Raji (cell line): ENCODE data around the gene COL5A2.

Source experiments
- POLR2A ChIP-seq: IDR thresholded peaks from 2 replicates; pipeline ENCODE4 v1.6.1; 2011; ENCODE audit warnings: low read depth, low read length, control low read depth; ENCODE audit not compliant: insufficient read depth

The COL5A2 gene

GRCh38 chr2:189016311-189016861, 163.2 kb downstream of the COL5A2 start:
- no peak for TF ChIP-seq POLR2A

GRCh38 chr2:189015359-189015758, 164.2 kb downstream of the COL5A2 start:
- TF ChIP-seq POLR2A = no peak

- TF ChIP-seq POLR2A = no peak
These were observed 165.0 kb downstream of the COL5A2 start for GRCh38 chr2:189014449-189015138.

GRCh38 chr2:189013671-189014448, 165.7 kb downstream of the COL5A2 start:
- TF ChIP-seq POLR2A = no peak

- TF ChIP-seq POLR2A = no peak
These were observed 166.5 kb downstream of the COL5A2 start for GRCh38 chr2:189013031-189013430.

GRCh38 chr2:189012351-189012750, 167.2 kb downstream of the COL5A2 start:
- TF ChIP-seq POLR2A = no peak

GRCh38 chr2:189010536-189010935, 169.0 kb downstream of the COL5A2 start:
- no peak for TF ChIP-seq POLR2A

GRCh38 chr2:189008555-189009262, 170.9 kb downstream of the COL5A2 start:
- no peak for TF ChIP-seq POLR2A

GRCh38 chr2:189002079-189002478, 177.5 kb downstream of the COL5A2 start:
- no peak for TF ChIP-seq POLR2A

GRCh38 chr2:189000221-189000620, 179.3 kb downstream of the COL5A2 start:
- no peak for TF ChIP-seq POLR2A

- no peak for TF ChIP-seq POLR2A
These were observed 182.3 kb downstream of the COL5A2 start for GRCh38 chr2:188997263-188997662.

GRCh38 chr2:188993247-188993646, 186.3 kb downstream of the COL5A2 start:
- TF ChIP-seq POLR2A = no peak

- no peak for TF ChIP-seq POLR2A
These were observed 192.7 kb downstream of the COL5A2 start for GRCh38 chr2:188986839-188987238.

- TF ChIP-seq POLR2A = no peak
These were observed 194.9 kb downstream of the COL5A2 start for GRCh38 chr2:188984680-188985079.

- TF ChIP-seq POLR2A = no peak
These were observed 195.5 kb downstream of the COL5A2 start for GRCh38 chr2:188984065-188984491.

- no peak for TF ChIP-seq POLR2A
These were observed 196.0 kb downstream of the COL5A2 start for GRCh38 chr2:188983427-188984064.
